Liver (tissue), 9 donors: ENCODE measurements around the gene PLXDC2. TPM values are rescaled to one million over a fixed set of nuclear protein-coding genes. Genes with fewer than 3 reads are reported as not detected.

Experiments used
- DNase-seq: peaks from one replicate; pipeline ENCODE4 v3.0.0-alpha.2; 2017; ENCODE audit warnings: low spot score
- H3K27ac ChIP-seq, 2 donors: one replicate each; pipeline ENCODE4 v1.7.0; 2013; ENCODE audit warnings: inconsistent platforms in 2 of 2, low read length in 2 of 2, control low read depth in 1 of 2, low read depth in 1 of 2, mild to moderate bottlenecking in 1 of 2
- H3K27me3 ChIP-seq, 4 donors: one replicate each; pipeline versions ENCODE4 v1.6.1 to v1.7.0; 2013; ENCODE audit warnings: low read length in 3 of 4, inconsistent platforms in 1 of 4, mild to moderate bottlenecking in 1 of 4, moderate library complexity in 1 of 4; ENCODE audit not compliant: control insufficient read depth in 4 of 4, insufficient read depth in 4 of 4
- H3K36me3 ChIP-seq, 4 donors: one replicate each; pipeline versions ENCODE4 v1.6.1 to v1.7.0; 2013; ENCODE audit warnings: low read length in 3 of 4, mild to moderate bottlenecking in 3 of 4, low read depth in 1 of 4, moderate library complexity in 1 of 4; ENCODE audit not compliant: control insufficient read depth in 4 of 4, insufficient read depth in 3 of 4
- H3K4me1 ChIP-seq, 4 donors: one replicate each; pipeline versions ENCODE4 v1.6.1 to v1.7.0; 2013; ENCODE audit warnings: low read length in 3 of 4, mild to moderate bottlenecking in 3 of 4, moderate library complexity in 1 of 4; ENCODE audit not compliant: control insufficient read depth in 4 of 4, insufficient read depth in 4 of 4
- H3K4me3 ChIP-seq, 3 donors: one replicate each; pipeline versions ENCODE4 v1.6.1 to v1.7.0; 2013; ENCODE audit warnings: low read length in 3 of 3, control low read depth in 1 of 3, low read depth in 1 of 3, mild to moderate bottlenecking in 1 of 3
- H3K9ac ChIP-seq, 2 donors: one replicate each; pipeline ENCODE4 v1.7.0; 2013; ENCODE audit warnings: low read length in 2 of 2, mild to moderate bottlenecking in 2 of 2, moderate library complexity in 2 of 2, control low read depth in 1 of 2, low read depth in 1 of 2
- H3K9me3 ChIP-seq, 4 donors: one replicate each; pipeline versions ENCODE4 v1.6.1 to v1.7.0; 2013; ENCODE audit warnings: low read length in 3 of 4; ENCODE audit not compliant: control insufficient read depth in 4 of 4
- EGR1 ChIP-seq, 2 donors: IDR thresholded peaks; 2 replicates each; pipeline ENCODE4 v1.6.1; 2016 to 2018; ENCODE audit warnings: antibody characterized with exemption in 2 of 2, low read depth in 2 of 2
- FOXA2 ChIP-seq: IDR thresholded peaks from 2 replicates; pipeline ENCODE4 v1.6.1; 2016; ENCODE audit warnings: antibody characterized with exemption
- GABPA ChIP-seq, 2 donors: IDR thresholded peaks in 1 of 2; conservative IDR thresholded peaks in 1 of 2; 2 replicates each; pipeline ENCODE4 v1.6.1; 2016; ENCODE audit warnings: antibody characterized with exemption in 2 of 2, mild to moderate bottlenecking in 1 of 2, moderate library complexity in 1 of 2
- HNF4A ChIP-seq, 2 donors: conservative IDR thresholded peaks; 2 replicates each; pipeline ENCODE4 v1.6.1; 2016; ENCODE audit warnings: antibody characterized with exemption in 2 of 2, mild to moderate bottlenecking in 2 of 2
- HNF4G ChIP-seq: IDR thresholded peaks from 2 replicates; pipeline ENCODE4 v1.6.1; 2016; ENCODE audit warnings: antibody characterized with exemption
- JUND ChIP-seq, 2 donors: IDR thresholded peaks; 2 replicates each; pipeline ENCODE4 v1.6.1; 2016; ENCODE audit warnings: antibody characterized with exemption in 2 of 2
- NR2F2 ChIP-seq: IDR thresholded peaks from 2 replicates; pipeline ENCODE4 v1.6.1; 2016; ENCODE audit warnings: antibody characterized with exemption
- RAD21 ChIP-seq, 2 donors: IDR thresholded peaks; 2 replicates each; pipeline ENCODE4 v1.6.1; 2016; ENCODE audit warnings: antibody characterized with exemption in 2 of 2, mild to moderate bottlenecking in 2 of 2
- RXRA ChIP-seq, 2 donors: IDR thresholded peaks; 2 replicates each; pipeline ENCODE4 v1.6.1; 2017 to 2018; ENCODE audit warnings: antibody characterized with exemption in 2 of 2, mild to moderate bottlenecking in 1 of 2
- SP1 ChIP-seq: IDR thresholded peaks from 2 replicates; pipeline ENCODE4 v1.6.1; 2018; ENCODE audit warnings: antibody characterized with exemption, mild to moderate bottlenecking
- TAF1 ChIP-seq: conservative IDR thresholded peaks from 2 replicates; pipeline ENCODE4 v1.6.1; 2016; ENCODE audit warnings: antibody characterized with exemption, mild to moderate bottlenecking
- WGBS: extraction: QIAGEN DNeasy Blood & Tissue Kit; methylation state at CpG from one replicate; pipeline ENCODE4 v1.1.7; 2013; 5-methylcytosine and 5-hydroxymethylcytosine counted together
- polyA plus RNA-seq, 2 donors: library from polyadenylated mRNA; stranded (reverse) in 1 of 2; unstranded in 1 of 2; fragments of 200-250 nt in 1 of 2; fragments of >200 nt in 1 of 2; fragmentation: Nextera tagmentation in 1 of 2; extraction: Ambion mirVana in 1 of 2; gene quantifications; one replicate each; pipeline versions ENCODE4 v1.2.1 to v1.2.3, GENCODE V29; 2013 to 2015
- total RNA-seq, 2 donors: library from RNA; depleted of rRNA; stranded (reverse); fragments of >200 nt; gene quantifications; one replicate each; pipeline ENCODE4 v1.2.3, GENCODE V29; 2014
- TF ChIP-seq, protein P1 (sequence below): IDR thresholded peaks from 2 replicates; pipeline ENCODE4 v1.6.1; 2016; ENCODE audit warnings: antibody characterized with exemption, mild to moderate bottlenecking
- TF ChIP-seq, protein P2 (sequence below): fragments of 150-350 bp; IDR thresholded peaks from 2 replicates; pipeline ENCODE4 v1.5.1; 2017; ENCODE audit warnings: improper control_type of control experiment, low read depth, low read length; ENCODE audit not compliant: missing input control
- TF ChIP-seq, protein P3 (sequence below): IDR thresholded peaks from 2 replicates; pipeline ENCODE4 v1.6.1; 2016; ENCODE audit warnings: antibody characterized with exemption
- TF ChIP-seq, protein P4 (sequence below): IDR thresholded peaks from 2 replicates; pipeline ENCODE4 v1.6.1; 2016; ENCODE audit warnings: antibody characterized with exemption
- TF ChIP-seq, protein P5 (sequence below): IDR thresholded peaks from 2 replicates; pipeline ENCODE4 v1.6.1; 2016; ENCODE audit warnings: antibody characterized with exemption
- donor health status: healthy.
- donor health status: healthy.
- donor health status: healthy.
- donor health status: healthy.
- donor health status: healthy.

PLXDC2 gene
- total and polyA plus RNA-seq, 4 donors = 1.4 to 5.1 (median 2.4) TPM

DNA sequence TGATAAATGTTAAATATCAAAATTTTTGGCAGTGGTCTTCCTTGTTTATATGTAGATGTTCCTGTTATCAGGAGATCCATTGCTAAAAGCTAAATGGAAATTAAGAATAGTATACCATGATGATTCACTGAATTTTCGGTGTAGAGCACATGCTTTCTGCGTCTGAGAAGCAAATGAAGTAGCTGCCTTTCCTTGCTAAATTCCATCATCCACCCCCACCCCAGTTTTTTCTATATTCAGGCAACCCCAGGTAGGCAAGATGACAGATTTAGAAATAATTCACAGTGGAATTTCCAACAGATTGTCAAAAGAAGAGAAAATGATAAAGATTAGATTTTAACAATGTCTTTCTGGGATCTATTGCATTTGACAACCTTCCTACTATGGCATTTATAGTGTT is 231.9 kb downstream of the PLXDC2 start:
- no peaks in the 10 kb centered on the region for H3K36me3 ChIP-seq
- DNase-seq = no peak
- no peak overlapping the region for H3K9ac ChIP-seq
- H3K27me3 ChIP-seq = no peaks in the 10 kb centered on the region
- WGBS = 94% methylated on average over 2 of the region's 2 CpGs
- H3K27ac ChIP-seq = no peak overlapping the region
- H3K9me3 ChIP-seq = no peaks in the 10 kb centered on the region
- no peaks in the 10 kb centered on the region for H3K4me1 ChIP-seq
- H3K4me3 ChIP-seq = no peak overlapping the region
- no peak for TF ChIP-seq EGR1 (IDR thresholded peaks at IDR 0.05; ENCODE audit: low read depth in 2 of 2)
- TF ChIP-seq, protein P1, sequence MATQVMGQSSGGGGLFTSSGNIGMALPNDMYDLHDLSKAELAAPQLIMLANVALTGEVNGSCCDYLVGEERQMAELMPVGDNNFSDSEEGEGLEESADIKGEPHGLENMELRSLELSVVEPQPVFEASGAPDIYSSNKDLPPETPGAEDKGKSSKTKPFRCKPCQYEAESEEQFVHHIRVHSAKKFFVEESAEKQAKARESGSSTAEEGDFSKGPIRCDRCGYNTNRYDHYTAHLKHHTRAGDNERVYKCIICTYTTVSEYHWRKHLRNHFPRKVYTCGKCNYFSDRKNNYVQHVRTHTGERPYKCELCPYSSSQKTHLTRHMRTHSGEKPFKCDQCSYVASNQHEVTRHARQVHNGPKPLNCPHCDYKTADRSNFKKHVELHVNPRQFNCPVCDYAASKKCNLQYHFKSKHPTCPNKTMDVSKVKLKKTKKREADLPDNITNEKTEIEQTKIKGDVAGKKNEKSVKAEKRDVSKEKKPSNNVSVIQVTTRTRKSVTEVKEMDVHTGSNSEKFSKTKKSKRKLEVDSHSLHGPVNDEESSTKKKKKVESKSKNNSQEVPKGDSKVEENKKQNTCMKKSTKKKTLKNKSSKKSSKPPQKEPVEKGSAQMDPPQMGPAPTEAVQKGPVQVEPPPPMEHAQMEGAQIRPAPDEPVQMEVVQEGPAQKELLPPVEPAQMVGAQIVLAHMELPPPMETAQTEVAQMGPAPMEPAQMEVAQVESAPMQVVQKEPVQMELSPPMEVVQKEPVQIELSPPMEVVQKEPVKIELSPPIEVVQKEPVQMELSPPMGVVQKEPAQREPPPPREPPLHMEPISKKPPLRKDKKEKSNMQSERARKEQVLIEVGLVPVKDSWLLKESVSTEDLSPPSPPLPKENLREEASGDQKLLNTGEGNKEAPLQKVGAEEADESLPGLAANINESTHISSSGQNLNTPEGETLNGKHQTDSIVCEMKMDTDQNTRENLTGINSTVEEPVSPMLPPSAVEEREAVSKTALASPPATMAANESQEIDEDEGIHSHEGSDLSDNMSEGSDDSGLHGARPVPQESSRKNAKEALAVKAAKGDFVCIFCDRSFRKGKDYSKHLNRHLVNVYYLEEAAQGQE = no peak
- TF ChIP-seq HNF4A (conservative IDR thresholded peaks at IDR 0.05) = no peak
- TF ChIP-seq, protein P2, sequence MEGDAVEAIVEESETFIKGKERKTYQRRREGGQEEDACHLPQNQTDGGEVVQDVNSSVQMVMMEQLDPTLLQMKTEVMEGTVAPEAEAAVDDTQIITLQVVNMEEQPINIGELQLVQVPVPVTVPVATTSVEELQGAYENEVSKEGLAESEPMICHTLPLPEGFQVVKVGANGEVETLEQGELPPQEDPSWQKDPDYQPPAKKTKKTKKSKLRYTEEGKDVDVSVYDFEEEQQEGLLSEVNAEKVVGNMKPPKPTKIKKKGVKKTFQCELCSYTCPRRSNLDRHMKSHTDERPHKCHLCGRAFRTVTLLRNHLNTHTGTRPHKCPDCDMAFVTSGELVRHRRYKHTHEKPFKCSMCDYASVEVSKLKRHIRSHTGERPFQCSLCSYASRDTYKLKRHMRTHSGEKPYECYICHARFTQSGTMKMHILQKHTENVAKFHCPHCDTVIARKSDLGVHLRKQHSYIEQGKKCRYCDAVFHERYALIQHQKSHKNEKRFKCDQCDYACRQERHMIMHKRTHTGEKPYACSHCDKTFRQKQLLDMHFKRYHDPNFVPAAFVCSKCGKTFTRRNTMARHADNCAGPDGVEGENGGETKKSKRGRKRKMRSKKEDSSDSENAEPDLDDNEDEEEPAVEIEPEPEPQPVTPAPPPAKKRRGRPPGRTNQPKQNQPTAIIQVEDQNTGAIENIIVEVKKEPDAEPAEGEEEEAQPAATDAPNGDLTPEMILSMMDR = no peak
- TF ChIP-seq SP1 = no peak
- TF ChIP-seq NR2F2 = no peak
- TF ChIP-seq GABPA (IDR thresholded peaks at IDR 0.05 in 1 of 2, conservative IDR thresholded peaks at IDR 0.05 in 1 of 2) = no peak
- TF ChIP-seq JUND (IDR thresholded peaks at IDR 0.05) = no peak
- TF ChIP-seq RAD21 (IDR thresholded peaks at IDR 0.05) = no peak
- TF ChIP-seq, protein P3, sequence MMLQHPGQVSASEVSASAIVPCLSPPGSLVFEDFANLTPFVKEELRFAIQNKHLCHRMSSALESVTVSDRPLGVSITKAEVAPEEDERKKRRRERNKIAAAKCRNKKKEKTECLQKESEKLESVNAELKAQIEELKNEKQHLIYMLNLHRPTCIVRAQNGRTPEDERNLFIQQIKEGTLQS = no peak
- no peak for TF ChIP-seq TAF1
- TF ChIP-seq, protein P4, sequence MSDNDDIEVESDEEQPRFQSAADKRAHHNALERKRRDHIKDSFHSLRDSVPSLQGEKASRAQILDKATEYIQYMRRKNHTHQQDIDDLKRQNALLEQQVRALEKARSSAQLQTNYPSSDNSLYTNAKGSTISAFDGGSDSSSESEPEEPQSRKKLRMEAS = no peak

DNA sequence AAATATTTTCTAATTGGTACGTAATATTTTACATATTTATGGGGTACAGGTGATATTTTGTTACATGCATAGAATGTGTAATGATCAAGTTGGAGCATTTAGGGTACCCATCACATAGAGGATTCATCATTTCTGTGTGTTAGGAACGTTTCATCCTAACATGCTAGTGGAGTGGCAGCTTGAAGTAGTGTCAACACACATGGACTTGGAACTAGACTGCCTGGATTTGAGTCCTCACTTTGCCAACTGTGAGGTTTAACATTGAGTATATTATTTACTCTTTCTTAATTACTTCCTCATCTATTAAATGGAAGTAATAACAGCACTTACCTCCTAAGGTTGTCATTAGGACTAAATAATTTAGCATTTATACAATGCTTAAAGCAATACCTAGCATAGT is 241.9 kb downstream of the PLXDC2 start:
- Histone ChIP-seq H3K9ac (no peak overlapping the region), H3K9me3 (no peaks in the 10 kb centered on the region), H3K4me1 (peaks cover 4 to 22% (median 16%) of the 10 kb centered on the region in 4 donors), H3K36me3 (no peaks in the 10 kb centered on the region), H3K27me3 (no peaks in the 10 kb centered on the region), H3K4me3 (no peak overlapping the region), H3K27ac (peak overlapping the region in 1 of 2 donors; percentile 67)
- DNase-seq = no peak
- 33% methylated on average over 2 of the region's 2 CpGs for WGBS
- TF ChIP-seq HNF4A (conservative IDR thresholded peaks at IDR 0.05) (peak; percentile 84), RXRA (IDR thresholded peaks at IDR 0.05) (peak in 1 of 2 donors; percentile 16), EGR1 (IDR thresholded peaks at IDR 0.05; ENCODE audit: low read depth in 2 of 2) (no peak), RAD21 (IDR thresholded peaks at IDR 0.05) (peak; percentile 11 to 37), NR2F2 (no peak), TAF1 (no peak), FOXA2 (peak; percentile 23), GABPA (IDR thresholded peaks at IDR 0.05 in 1 of 2, conservative IDR thresholded peaks at IDR 0.05 in 1 of 2) (no peak), JUND (IDR thresholded peaks at IDR 0.05) (no peak), SP1 (peak; percentile 58), HNF4G (peak; percentile 58)
- TF ChIP-seq, protein P3 = no peak
- TF ChIP-seq, protein P5, sequence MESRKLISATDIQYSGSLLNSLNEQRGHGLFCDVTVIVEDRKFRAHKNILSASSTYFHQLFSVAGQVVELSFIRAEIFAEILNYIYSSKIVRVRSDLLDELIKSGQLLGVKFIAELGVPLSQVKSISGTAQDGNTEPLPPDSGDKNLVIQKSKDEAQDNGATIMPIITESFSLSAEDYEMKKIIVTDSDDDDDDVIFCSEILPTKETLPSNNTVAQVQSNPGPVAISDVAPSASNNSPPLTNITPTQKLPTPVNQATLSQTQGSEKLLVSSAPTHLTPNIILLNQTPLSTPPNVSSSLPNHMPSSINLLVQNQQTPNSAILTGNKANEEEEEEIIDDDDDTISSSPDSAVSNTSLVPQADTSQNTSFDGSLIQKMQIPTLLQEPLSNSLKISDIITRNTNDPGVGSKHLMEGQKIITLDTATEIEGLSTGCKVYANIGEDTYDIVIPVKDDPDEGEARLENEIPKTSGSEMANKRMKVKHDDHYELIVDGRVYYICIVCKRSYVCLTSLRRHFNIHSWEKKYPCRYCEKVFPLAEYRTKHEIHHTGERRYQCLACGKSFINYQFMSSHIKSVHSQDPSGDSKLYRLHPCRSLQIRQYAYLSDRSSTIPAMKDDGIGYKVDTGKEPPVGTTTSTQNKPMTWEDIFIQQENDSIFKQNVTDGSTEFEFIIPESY = no peak
- TF ChIP-seq, protein P4 = no peak
- TF ChIP-seq, protein P1 = no peak
